Hepatocyte (in vitro differentiated cells): ENCODE data around the gene FNDC3B.

Source experiments
- CTCF ChIP-seq: fragments of 200-600 bp; sonication (generic); IDR thresholded peaks from 2 replicates; pipeline ENCODE4 v1.5.1; 2016; ENCODE audit warnings: antibody characterized with exemption, mild to moderate bottlenecking; ENCODE audit not compliant: poor library complexity
- EZH2 ChIP-seq: fragments of 200-600 bp; sonication (generic); IDR thresholded peaks from 2 replicates; pipeline ENCODE4 v1.6.1; 2016; ENCODE audit warnings: antibody characterized with exemption, mild to moderate bottlenecking, borderline replicate concordance

GRCh38 chr3:172294223-172294806 is 254.9 kb downstream of the FNDC3B start:
- TF ChIP-seq CTCF (no peak), EZH2 (no peak)
